ENCODE results near the gene WAC.

The WAC gene

DNA sequence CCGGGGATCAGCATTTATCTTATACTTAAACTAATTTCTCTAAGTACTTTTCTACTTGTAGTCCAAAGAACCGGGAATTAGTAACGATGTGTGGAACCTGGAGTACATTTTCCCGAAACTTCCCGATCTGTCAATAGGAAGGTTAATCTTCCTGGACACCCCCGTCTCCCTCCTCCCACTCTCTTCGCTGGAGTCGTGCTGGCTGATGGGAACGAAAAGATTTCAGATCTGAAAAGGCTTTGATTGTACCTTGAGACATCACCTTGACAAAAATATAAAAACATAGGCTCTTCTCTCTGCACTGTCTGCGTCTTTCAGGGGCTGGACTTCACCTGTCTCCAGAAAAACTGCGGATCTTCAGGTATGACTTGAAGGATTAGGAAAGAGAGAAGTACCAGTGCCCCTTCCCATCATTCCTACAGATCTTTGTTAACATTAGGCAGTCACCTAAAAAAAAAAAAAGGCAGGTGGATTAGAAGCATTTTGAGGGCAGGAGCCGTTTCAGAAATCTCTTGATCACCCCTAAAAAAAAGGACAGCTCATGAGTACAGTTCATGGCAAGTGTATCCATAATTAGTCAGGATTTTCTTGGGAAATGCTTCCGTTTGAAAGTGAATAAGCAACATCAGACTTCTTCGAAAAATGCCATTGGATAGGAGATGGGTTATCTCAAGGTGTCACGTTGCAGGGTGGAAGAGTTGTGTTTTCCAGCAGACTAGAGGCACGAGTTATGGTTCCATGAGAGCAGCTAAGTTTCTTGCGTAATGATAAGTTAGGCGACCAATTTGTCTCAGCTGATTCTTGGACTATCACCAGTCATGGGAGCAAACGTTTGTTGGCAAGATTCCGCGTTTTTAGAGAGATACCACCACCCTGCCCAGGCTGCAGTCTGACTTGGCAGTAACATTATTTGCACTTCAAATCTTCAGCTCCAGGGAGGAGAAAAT, 136.6 kb downstream of the WAC start:
- DNase-seq: no peak
